GM20431 (cell line): ENCODE measurements around the gene ZNF492.
"Not testable (repeated sequence)": the region's sequence is repeated elsewhere in the genome, so short reads cannot be mapped to it uniquely, and the experiment has no call there.

Experiments
- in situ Hi-C: fragments of 300-500 bp; cut with MseI, MboI; formaldehyde crosslinking; loops from one replicate; pipeline ENCODE4 v1.15.0; 2020; ENCODE audit warnings: low sequenced_read_pairs; ENCODE audit not compliant: unreplicated experiment

The ZNF492 gene

GRCh38 chr19:22633706-22634449 lies at the start of gene ZNF492:
Gene ZNF492 (plus strand): TSS chr19:22634324. CDS start chr19:22653400, 19,076 bp downstream.
- in situ Hi-C loops, result not testable (repeated sequence)

GRCh38 chr19:22595422-22595821 lies 38.7 kb upstream of the ZNF492 start:
- in situ Hi-C loops, result no loop called here

GRCh38 chr19:22595918-22596341 lies 38.2 kb upstream of the ZNF492 start:
- in situ Hi-C loops, result no loop called here

- in situ Hi-C loops, result no loop called here
Observed at GRCh38 chr19:22600690-22601648, 33.2 kb upstream of the ZNF492 start.

GRCh38 chr19:22601906-22602630 lies 32.1 kb upstream of the ZNF492 start:
- in situ Hi-C loops, result no loop called here

GRCh38 chr19:22602631-22603272 lies 31.4 kb upstream of the ZNF492 start:
- in situ Hi-C loops, result no loop called here

- in situ Hi-C loops, result no loop called here
Observed at GRCh38 chr19:22603518-22604440, 30.3 kb upstream of the ZNF492 start.

GRCh38 chr19:22604571-22605274 lies 29.4 kb upstream of the ZNF492 start:
- in situ Hi-C loops, result no loop called here

- in situ Hi-C loops, result no loop called here
Observed at GRCh38 chr19:22605275-22606211, 28.6 kb upstream of the ZNF492 start.

GRCh38 chr19:22606212-22606553 lies 27.9 kb upstream of the ZNF492 start:
- in situ Hi-C loops, result no loop called here

- in situ Hi-C loops, result no loop called here
Observed at GRCh38 chr19:22606954-22607652, 27.0 kb upstream of the ZNF492 start.

- in situ Hi-C loops, result no loop called here
Observed at GRCh38 chr19:22607653-22608430, 26.3 kb upstream of the ZNF492 start.

- in situ Hi-C loops, result no loop called here
Observed at GRCh38 chr19:22608441-22608840, 25.7 kb upstream of the ZNF492 start.

- in situ Hi-C loops, result no loop called here
Observed at GRCh38 chr19:22609630-22610029, 24.5 kb upstream of the ZNF492 start.

- in situ Hi-C loops, result no loop called here
Observed at GRCh38 chr19:22610121-22610520, 24.0 kb upstream of the ZNF492 start.

- in situ Hi-C loops, result no loop called here
Observed at GRCh38 chr19:22612316-22612715, 21.8 kb upstream of the ZNF492 start.
